WTC11 (cell line): ENCODE results near the gene HP1BP3. TPM values are rescaled to one million over a fixed set of nuclear protein-coding genes. Genes with fewer than 3 reads are reported as not detected.

ENCODE experiments used
- ATAC-seq: fragments of 200-7000 bp; cut with Tn5 transposase; 2 replicates; pipeline ENCODE4 v1.10.0; 2021; ENCODE audit warnings: mild to moderate bottlenecking, moderate library complexity
- CTCF ChIA-PET: fragments of 300-600 bp; sonication (Branson Sonifier 250); formaldehyde crosslinking; loops from one replicate; lab custom pipeline; 2021; ENCODE audit warnings: antibody characterized with exemption; lab: Charles Lee
- POLR2A ChIA-PET: fragments of 350-600 bp; sonication (Branson Sonifier 250); formaldehyde crosslinking; loops from one replicate; lab custom pipeline; 2021; ENCODE audit warnings: antibody characterized with exemption; lab: Charles Lee
- DNase-seq: peaks from one replicate; pipeline ENCODE4 v3.0.0; 2021; ENCODE audit warnings: low spot score
- H3K27ac Mint-ChIP-seq: 2 replicates; pipeline ENCODE4 v1.8.0; 2021; ENCODE audit warnings: mixed read lengths
- H3K27me3 Mint-ChIP-seq: 2 replicates; pipeline ENCODE4 v1.8.0; 2021; ENCODE audit warnings: low read depth, mild to moderate bottlenecking, moderate library complexity, mixed read lengths
- H3K36me3 Mint-ChIP-seq: 2 replicates; pipeline ENCODE4 v1.8.0; 2021; ENCODE audit warnings: mixed read lengths
- H3K4me1 Mint-ChIP-seq: 2 replicates; pipeline ENCODE4 v1.8.0; 2022; ENCODE audit warnings: mixed read lengths
- H3K4me3 Mint-ChIP-seq: 2 replicates; pipeline ENCODE4 v1.8.0; 2021; ENCODE audit warnings: mild to moderate bottlenecking, moderate library complexity, mixed read lengths
- H3K9me3 Mint-ChIP-seq: 2 replicates; pipeline ENCODE4 v1.8.0; 2021; ENCODE audit warnings: mixed read lengths
- ATF1 ChIP-seq: sonication (generic); formaldehyde crosslinking; IDR thresholded peaks from 2 replicates; pipeline ENCODE4 v1.8.1; 2023; ENCODE audit warnings: mild to moderate bottlenecking, moderate library complexity, missing genetic modification reagents
- CBFB ChIP-seq: sonication (generic); formaldehyde crosslinking; IDR thresholded peaks from 2 replicates; pipeline ENCODE4 v1.8.1; 2022; ENCODE audit warnings: mild to moderate bottlenecking, low read depth, missing genetic modification reagents
- E2F4 ChIP-seq: sonication (generic); formaldehyde crosslinking; IDR thresholded peaks from 2 replicates; pipeline ENCODE4 v1.8.1; 2022; ENCODE audit warnings: low read depth, mild to moderate bottlenecking, moderate library complexity, missing genetic modification reagents, borderline replicate concordance
- ELF4 ChIP-seq: sonication (generic); formaldehyde crosslinking; IDR thresholded peaks from 2 replicates; pipeline ENCODE4 v1.8.1; 2022; ENCODE audit warnings: low read depth, mild to moderate bottlenecking, moderate library complexity, missing genetic modification reagents
- NFATC4 ChIP-seq: fragments of 250-450 bp; sonication (Bioruptor Pico); IDR thresholded peaks from 2 replicates; pipeline ENCODE4 v1.9.0; 2021; ENCODE audit warnings: mild to moderate bottlenecking
- OVOL2 ChIP-seq: fragments of 250-450 bp; sonication (Bioruptor Pico); IDR thresholded peaks from 2 replicates; pipeline ENCODE4 v1.9.0; 2021; ENCODE audit warnings: mild to moderate bottlenecking, borderline replicate concordance
- PRDM15 ChIP-seq: sonication (generic); formaldehyde crosslinking; IDR thresholded peaks from 2 replicates; pipeline ENCODE4 v1.8.0; 2022; ENCODE audit warnings: missing genetic modification reagents
- SMAD3 ChIP-seq: sonication (generic); formaldehyde crosslinking; IDR thresholded peaks from 2 replicates; pipeline ENCODE4 v1.8.0; 2022; ENCODE audit warnings: missing genetic modification reagents, mild to moderate bottlenecking, borderline replicate concordance
- SMAD4 ChIP-seq: sonication (generic); formaldehyde crosslinking; IDR thresholded peaks from 2 replicates; pipeline ENCODE4 v1.8.0; 2022; ENCODE audit warnings: mild to moderate bottlenecking, missing genetic modification reagents
- USF1 ChIP-seq: sonication (generic); formaldehyde crosslinking; IDR thresholded peaks from 2 replicates; pipeline ENCODE4 v1.8.0; 2022; ENCODE audit warnings: mild to moderate bottlenecking, missing genetic modification reagents
- ZBTB21 ChIP-seq: sonication (generic); formaldehyde crosslinking; IDR thresholded peaks from 2 replicates; pipeline ENCODE4 v1.8.1; 2023; ENCODE audit warnings: mild to moderate bottlenecking, missing genetic modification reagents, borderline replicate concordance
- ZNF317 ChIP-seq: sonication (generic); formaldehyde crosslinking; IDR thresholded peaks from 2 replicates; pipeline ENCODE4 v1.8.1; 2023; ENCODE audit warnings: low read depth, mild to moderate bottlenecking, moderate library complexity, missing genetic modification reagents, borderline replicate concordance
- ZNF396 ChIP-seq: fragments of 250-450 bp; sonication (Bioruptor Pico); IDR thresholded peaks from 2 replicates; pipeline ENCODE4 v1.8.0; 2021; ENCODE audit warnings: mild to moderate bottlenecking, moderate library complexity, borderline replicate concordance
- total RNA-seq: library from RNA; stranded (reverse); gene quantifications from 3 replicates; pipeline ENCODE4 v1.2.3, GENCODE V29; 2021
- TF ChIP-seq, protein P1 (sequence below): sonication (generic); formaldehyde crosslinking; IDR thresholded peaks from 2 replicates; pipeline ENCODE4 v1.8.0; 2022; ENCODE audit warnings: mild to moderate bottlenecking, missing genetic modification reagents
- TF ChIP-seq, protein P2 (sequence below): sonication (generic); formaldehyde crosslinking; conservative IDR thresholded peaks from 2 replicates; pipeline ENCODE4 v1.8.1; 2023; ENCODE audit warnings: mild to moderate bottlenecking, low read depth, missing genetic modification reagents, moderate library complexity
- TF ChIP-seq, protein P3 (sequence below): sonication (generic); formaldehyde crosslinking; IDR thresholded peaks from 2 replicates; pipeline ENCODE4 v1.8.1; 2022; ENCODE audit warnings: missing genetic modification reagents, borderline replicate concordance
- TF ChIP-seq, protein P4 (sequence below): fragments of 250-450 bp; sonication (Bioruptor Pico); IDR thresholded peaks from 2 replicates; pipeline ENCODE4 v1.9.0; 2021; ENCODE audit warnings: mild to moderate bottlenecking, borderline replicate concordance
- TF ChIP-seq, protein P5 (sequence below): sonication (generic); formaldehyde crosslinking; IDR thresholded peaks from 2 replicates; pipeline ENCODE4 v1.8.0; 2022; ENCODE audit warnings: mild to moderate bottlenecking, missing genetic modification reagents

The HP1BP3 gene
- total RNA-seq, 1 experiment from 2014 or later = 121 TPM

GRCh38 chr1:20700636-20701215 is 86.4 kb downstream of the HP1BP3 start (continued):
- TF ChIP-seq, protein P1, sequence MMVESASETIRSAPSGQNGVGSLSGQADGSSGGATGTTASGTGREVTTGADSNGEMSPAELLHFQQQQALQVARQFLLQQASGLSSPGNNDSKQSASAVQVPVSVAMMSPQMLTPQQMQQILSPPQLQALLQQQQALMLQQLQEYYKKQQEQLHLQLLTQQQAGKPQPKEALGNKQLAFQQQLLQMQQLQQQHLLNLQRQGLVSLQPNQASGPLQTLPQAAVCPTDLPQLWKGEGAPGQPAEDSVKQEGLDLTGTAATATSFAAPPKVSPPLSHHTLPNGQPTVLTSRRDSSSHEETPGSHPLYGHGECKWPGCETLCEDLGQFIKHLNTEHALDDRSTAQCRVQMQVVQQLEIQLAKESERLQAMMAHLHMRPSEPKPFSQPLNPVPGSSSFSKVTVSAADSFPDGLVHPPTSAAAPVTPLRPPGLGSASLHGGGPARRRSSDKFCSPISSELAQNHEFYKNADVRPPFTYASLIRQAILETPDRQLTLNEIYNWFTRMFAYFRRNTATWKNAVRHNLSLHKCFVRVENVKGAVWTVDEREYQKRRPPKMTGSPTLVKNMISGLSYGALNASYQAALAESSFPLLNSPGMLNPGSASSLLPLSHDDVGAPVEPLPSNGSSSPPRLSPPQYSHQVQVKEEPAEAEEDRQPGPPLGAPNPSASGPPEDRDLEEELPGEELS (CRISPR knock-in tag) = no peak
- no peak for TF ChIP-seq ZNF317
- TF ChIP-seq ATF1 = no peak

- no peak overlapping the region for H3K27ac Mint-ChIP-seq
- ATAC-seq (no peak), DNase-seq (no peak)
- H3K9me3 Mint-ChIP-seq = no peaks in the 10 kb centered on the region
- no peaks in the 10 kb centered on the region for H3K36me3 Mint-ChIP-seq
- peaks cover 11% of the 10 kb centered on the region for H3K4me1 Mint-ChIP-seq
- POLR2A ChIA-PET = no interaction called here
- CTCF ChIA-PET = interaction anchor here (0.6 to 2.5 kb wide), 2 partner anchors 16 to 28 kb away, joined by 4 to 11 read pairs; no protein-coding TSS in a partner anchor
- TF ChIP-seq E2F4 (CRISPR knock-in tag) (no peak), PRDM15 (no peak), SMAD3 (CRISPR knock-in tag) (no peak), ZNF396 (CRISPR knock-in tag) (no peak), CBFB (no peak), NFATC4 (CRISPR knock-in tag) (no peak), SMAD4 (CRISPR knock-in tag) (no peak), USF1 (no peak), ELF4 (CRISPR knock-in tag) (no peak), ZBTB21 (CRISPR knock-in tag) (no peak), OVOL2 (CRISPR knock-in tag) (no peak)
- TF ChIP-seq, protein P2, sequence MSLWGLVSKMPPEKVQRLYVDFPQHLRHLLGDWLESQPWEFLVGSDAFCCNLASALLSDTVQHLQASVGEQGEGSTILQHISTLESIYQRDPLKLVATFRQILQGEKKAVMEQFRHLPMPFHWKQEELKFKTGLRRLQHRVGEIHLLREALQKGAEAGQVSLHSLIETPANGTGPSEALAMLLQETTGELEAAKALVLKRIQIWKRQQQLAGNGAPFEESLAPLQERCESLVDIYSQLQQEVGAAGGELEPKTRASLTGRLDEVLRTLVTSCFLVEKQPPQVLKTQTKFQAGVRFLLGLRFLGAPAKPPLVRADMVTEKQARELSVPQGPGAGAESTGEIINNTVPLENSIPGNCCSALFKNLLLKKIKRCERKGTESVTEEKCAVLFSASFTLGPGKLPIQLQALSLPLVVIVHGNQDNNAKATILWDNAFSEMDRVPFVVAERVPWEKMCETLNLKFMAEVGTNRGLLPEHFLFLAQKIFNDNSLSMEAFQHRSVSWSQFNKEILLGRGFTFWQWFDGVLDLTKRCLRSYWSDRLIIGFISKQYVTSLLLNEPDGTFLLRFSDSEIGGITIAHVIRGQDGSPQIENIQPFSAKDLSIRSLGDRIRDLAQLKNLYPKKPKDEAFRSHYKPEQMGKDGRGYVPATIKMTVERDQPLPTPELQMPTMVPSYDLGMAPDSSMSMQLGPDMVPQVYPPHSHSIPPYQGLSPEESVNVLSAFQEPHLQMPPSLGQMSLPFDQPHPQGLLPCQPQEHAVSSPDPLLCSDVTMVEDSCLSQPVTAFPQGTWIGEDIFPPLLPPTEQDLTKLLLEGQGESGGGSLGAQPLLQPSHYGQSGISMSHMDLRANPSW (CRISPR knock-in tag) = no peak
- TF ChIP-seq, protein P3, sequence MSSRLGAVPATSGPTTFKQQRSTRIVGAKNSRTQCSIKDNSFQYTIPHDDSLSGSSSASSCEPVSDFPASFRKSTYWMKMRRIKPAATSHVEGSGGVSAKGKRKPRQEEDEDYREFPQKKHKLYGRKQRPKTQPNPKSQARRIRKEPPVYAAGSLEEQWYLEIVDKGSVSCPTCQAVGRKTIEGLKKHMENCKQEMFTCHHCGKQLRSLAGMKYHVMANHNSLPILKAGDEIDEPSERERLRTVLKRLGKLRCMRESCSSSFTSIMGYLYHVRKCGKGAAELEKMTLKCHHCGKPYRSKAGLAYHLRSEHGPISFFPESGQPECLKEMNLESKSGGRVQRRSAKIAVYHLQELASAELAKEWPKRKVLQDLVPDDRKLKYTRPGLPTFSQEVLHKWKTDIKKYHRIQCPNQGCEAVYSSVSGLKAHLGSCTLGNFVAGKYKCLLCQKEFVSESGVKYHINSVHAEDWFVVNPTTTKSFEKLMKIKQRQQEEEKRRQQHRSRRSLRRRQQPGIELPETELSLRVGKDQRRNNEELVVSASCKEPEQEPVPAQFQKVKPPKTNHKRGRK (CRISPR knock-in tag) = no peak
- TF ChIP-seq, protein P4, sequence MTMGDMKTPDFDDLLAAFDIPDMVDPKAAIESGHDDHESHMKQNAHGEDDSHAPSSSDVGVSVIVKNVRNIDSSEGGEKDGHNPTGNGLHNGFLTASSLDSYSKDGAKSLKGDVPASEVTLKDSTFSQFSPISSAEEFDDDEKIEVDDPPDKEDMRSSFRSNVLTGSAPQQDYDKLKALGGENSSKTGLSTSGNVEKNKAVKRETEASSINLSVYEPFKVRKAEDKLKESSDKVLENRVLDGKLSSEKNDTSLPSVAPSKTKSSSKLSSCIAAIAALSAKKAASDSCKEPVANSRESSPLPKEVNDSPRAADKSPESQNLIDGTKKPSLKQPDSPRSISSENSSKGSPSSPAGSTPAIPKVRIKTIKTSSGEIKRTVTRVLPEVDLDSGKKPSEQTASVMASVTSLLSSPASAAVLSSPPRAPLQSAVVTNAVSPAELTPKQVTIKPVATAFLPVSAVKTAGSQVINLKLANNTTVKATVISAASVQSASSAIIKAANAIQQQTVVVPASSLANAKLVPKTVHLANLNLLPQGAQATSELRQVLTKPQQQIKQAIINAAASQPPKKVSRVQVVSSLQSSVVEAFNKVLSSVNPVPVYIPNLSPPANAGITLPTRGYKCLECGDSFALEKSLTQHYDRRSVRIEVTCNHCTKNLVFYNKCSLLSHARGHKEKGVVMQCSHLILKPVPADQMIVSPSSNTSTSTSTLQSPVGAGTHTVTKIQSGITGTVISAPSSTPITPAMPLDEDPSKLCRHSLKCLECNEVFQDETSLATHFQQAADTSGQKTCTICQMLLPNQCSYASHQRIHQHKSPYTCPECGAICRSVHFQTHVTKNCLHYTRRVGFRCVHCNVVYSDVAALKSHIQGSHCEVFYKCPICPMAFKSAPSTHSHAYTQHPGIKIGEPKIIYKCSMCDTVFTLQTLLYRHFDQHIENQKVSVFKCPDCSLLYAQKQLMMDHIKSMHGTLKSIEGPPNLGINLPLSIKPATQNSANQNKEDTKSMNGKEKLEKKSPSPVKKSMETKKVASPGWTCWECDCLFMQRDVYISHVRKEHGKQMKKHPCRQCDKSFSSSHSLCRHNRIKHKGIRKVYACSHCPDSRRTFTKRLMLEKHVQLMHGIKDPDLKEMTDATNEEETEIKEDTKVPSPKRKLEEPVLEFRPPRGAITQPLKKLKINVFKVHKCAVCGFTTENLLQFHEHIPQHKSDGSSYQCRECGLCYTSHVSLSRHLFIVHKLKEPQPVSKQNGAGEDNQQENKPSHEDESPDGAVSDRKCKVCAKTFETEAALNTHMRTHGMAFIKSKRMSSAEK (CRISPR knock-in tag) = no peak
- TF ChIP-seq, protein P5, sequence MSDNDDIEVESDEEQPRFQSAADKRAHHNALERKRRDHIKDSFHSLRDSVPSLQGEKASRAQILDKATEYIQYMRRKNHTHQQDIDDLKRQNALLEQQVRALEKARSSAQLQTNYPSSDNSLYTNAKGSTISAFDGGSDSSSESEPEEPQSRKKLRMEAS (CRISPR knock-in tag) = no peak
- H3K4me3 Mint-ChIP-seq = no peak overlapping the region
- H3K27me3 Mint-ChIP-seq = no peaks in the 10 kb centered on the region; the same call in 1 of the 2 replicates
Observed at GRCh38 chr1:20699558-20699957, 87.5 kb downstream of the HP1BP3 start.
